GM18508 (cell line): Measurements from ENCODE around the gene KCNMA1.

ENCODE experiments used
- ATAC-seq: cut with Tn5 transposase; IDR thresholded peaks from one replicate; pipeline ENCODE4 v1.9.1; 2021; ENCODE audit warnings: moderate number of reproducible peaks; ENCODE audit not compliant: insufficient read depth, unreplicated experiment

KCNMA1 gene

DNA sequence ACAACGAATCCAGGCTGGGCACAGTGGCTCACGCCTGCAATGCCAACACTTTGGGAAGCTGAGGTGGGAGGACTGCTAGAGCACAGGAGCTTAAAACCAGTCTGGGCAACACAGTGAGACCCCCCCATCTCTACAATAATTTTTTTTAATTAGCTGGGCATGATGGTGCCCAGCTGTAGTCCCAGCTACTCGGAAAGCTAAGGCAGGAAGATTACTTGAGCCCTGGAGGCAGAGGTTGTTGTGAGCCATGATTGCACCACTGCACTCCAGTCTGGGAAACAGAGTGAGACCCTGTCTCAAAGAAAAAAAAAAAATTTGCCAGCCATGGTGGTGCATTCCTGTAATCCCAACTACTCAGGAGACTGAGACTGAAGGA lies 396.3 kb downstream of the KCNMA1 start:
- ATAC-seq, result no peak

- no peak for ATAC-seq
Observed at GRCh38 chr10:77240706-77241349, 396.8 kb downstream of the KCNMA1 start.

- ATAC-seq, result no peak
Observed at GRCh38 chr10:77240041-77240652, 397.5 kb downstream of the KCNMA1 start.

GRCh38 chr10:77237120-77237519 lies 400.5 kb downstream of the KCNMA1 start:
- ATAC-seq, result no peak

GRCh38 chr10:77236700-77237099 lies 400.9 kb downstream of the KCNMA1 start:
- ATAC-seq, result no peak

- ATAC-seq, result no peak
Observed at GRCh38 chr10:77236029-77236428, 401.6 kb downstream of the KCNMA1 start.

DNA sequence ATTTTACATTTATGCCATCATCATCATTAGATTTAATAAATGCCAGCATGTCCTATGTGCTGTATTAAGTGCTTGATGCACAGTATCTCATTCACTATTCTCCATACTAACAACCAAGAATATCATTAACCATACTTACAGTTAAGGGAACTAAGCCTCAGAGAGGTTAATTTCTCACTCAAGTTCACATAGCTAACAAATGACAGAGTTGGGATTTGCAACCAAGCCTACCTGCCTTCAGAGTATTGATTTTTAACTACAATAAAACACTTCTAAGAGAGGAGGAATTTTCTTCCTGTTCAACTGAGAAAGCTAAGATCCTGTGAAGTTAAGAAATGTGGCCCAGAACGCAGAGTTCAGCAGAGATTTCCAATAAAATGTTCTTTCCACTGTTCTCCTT lies 403.0 kb downstream of the KCNMA1 start:
- no peak for ATAC-seq

GRCh38 chr10:77233466-77233865 lies 404.1 kb downstream of the KCNMA1 start:
- no peak for ATAC-seq

DNA sequence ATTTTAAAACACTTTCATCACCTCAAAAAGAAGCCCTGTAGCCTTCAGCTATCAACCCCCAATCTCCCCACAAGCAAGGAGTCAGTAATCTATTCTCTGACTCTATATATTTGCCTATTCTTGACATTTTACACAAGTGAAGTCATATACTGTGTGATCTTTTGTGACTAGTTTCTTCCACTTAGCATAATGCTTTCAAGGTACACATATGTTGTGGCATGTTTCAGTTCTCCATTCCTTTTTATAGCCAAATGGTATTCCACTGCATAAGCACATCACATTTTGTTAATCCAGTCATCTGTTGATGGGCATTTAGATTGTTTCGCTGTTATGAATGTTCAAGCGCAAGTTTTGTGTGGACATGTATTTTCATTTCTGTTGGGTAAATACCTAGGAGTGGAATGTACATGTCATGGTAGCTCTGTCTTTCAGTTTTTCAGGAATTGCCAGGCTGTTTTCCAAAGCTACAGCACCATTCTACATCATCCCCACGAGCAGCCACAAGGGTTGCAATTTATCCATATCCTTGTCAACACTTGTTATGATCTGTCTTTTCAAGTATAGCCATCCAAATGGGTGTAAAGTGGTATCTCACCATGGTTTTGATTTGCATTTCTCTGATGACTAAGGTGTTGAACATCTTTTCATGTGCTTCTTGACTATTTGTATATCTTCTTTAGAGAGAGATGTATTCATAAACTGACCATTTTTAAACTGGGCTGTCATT lies 405.6 kb downstream of the KCNMA1 start:
- no peak for ATAC-seq

- no peak for ATAC-seq
Observed at GRCh38 chr10:77231375-77231774, 406.2 kb downstream of the KCNMA1 start.

DNA sequence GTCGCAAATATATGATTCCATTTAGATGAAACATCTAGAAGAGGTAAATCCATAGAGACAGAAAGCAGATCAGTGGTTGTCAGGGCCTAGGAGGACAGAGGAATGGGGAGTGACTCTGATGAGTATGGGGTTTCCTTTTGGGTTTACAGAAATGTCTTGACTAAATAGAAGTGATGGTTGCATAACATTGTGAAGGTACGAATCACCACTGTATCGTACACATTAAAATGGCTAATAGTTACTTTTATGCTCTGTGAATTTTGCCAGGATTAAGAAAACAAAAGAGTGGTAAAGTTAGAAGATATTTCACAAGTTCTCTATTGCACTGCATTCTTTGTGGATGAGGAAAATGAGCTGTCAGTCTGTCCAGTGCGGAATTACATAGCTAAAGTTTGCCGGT lies 407.4 kb downstream of the KCNMA1 start:
- ATAC-seq, result no peak

DNA sequence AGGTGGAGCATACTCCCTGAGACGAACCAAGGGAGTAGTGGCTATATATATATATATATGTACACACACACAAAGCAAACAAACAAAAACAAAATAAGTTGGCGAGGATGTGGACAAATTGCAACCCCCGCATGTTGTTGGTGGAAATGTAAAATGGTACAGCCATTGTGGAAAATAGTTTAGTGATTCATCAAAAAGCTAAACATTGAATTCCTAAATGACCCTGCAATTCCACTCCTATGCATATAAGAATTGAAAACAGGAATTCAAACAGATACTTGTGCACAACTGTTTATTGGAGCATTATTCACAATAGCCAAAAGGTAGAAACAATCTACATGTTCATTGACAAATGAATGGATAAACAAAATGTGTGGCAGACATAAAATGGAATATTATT lies 407.9 kb downstream of the KCNMA1 start:
- no peak for ATAC-seq

GRCh38 chr10:77228559-77228958 lies 409.0 kb downstream of the KCNMA1 start:
- no peak for ATAC-seq

DNA sequence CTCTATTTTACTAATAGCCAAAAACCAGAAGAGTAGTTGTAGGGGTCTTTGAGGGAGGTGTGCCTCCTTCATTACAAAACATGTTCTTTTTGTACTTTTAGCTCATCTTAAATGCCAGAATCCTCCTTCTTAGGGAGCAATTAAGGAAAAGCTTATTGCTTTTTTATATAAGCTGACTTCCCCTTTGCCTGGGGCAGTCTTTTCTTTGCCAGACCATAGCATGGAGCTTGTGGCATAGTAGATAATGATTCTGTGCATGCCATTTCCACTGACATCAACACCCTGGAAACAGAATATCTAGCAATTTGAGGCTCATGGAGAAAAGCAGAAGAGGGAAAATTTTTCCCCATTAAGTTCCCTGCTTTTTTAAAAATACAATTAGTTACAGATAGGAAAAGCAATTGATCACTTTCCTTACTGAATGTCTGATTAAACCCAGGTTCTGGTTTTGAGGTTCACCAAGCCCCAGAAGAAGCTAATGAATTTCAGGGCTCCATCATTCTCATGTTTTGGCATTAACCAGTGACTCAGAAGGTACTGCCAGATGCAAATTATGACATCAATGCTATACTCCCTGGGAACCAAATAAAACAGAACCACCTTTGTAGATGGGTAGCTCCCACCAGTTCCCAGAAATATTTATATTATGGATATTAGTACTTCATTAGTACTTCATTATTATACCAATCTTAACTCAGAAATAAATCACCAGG lies 410.6 kb downstream of the KCNMA1 start:
- ATAC-seq, result no peak

DNA sequence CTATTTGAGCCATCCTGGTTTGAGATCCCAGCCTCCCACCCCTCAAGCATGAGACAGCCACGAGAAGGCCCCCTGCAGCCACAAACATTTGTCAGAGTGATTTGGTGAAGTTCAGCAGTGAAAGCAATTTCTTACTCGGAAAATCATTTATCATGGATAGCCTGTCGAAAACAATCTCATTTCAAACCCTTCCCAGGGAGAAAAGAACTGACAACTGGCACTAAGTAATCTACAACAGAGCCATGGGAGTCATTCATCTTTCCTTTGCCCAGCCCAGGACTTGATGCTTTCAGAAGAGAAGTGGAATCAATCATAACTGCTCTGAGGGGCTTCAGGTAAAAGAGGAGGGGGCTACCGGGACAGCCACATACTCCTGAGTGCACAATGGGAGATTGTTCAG lies 411.2 kb downstream of the KCNMA1 start:
- ATAC-seq, result no peak

- no peak for ATAC-seq
Observed at GRCh38 chr10:77226020-77226419, 411.6 kb downstream of the KCNMA1 start.

- ATAC-seq, result no peak
Observed at GRCh38 chr10:77223526-77224460, 413.8 kb downstream of the KCNMA1 start.

- ATAC-seq, result no peak
Observed at GRCh38 chr10:77220150-77220549, 417.5 kb downstream of the KCNMA1 start.

DNA sequence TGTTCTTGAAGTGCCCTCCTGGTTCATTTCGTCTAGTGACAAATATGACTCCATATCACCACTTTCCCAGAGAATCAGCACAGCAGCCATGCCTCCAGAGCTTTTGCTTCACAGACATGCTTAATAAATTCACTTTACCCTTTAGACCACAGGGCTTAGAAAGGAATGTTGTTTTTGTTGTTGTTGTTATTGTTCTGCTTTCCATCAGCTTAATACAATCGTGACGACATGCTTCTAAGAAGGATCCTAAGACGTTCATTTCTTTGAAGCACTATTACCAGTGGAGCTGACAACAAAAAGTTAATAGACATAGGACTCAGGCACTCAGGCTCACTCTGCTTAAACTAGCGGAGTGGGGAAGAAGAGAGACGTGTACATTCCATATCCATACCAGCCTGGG lies 418.6 kb downstream of the KCNMA1 start:
- no peak for ATAC-seq

DNA sequence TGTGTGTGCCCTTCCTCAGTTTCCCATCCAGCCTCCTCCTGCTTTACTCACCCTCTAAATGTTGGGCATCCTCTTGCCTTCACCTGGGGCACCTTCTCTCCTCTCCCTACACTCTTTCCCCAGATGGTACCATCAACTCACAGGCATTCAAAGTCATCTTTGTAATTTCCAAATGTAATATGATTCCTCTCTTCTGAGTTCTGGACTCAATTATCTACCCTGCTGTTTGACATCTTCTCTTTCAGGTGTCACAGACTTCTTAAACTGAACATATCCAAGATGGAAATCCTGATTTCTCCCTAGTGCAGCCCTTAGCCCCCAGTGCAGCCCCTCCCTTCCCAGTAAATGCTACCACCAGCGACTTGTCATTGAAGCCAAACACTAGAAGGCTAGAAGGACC lies 422.8 kb downstream of the KCNMA1 start:
- no peak for ATAC-seq
